Fibroblast of skin of right quadriceps (primary cell): ENCODE results near the gene TMEM117.
"Not testable (repeated sequence)": the region's sequence is repeated elsewhere in the genome, so short reads cannot be mapped to it uniquely, and the experiment has no call there.

Experiments
- DNase-seq: peaks from one replicate; pipeline ENCODE4 v3.0.0-alpha.2; 2013

TMEM117 gene

DNA sequence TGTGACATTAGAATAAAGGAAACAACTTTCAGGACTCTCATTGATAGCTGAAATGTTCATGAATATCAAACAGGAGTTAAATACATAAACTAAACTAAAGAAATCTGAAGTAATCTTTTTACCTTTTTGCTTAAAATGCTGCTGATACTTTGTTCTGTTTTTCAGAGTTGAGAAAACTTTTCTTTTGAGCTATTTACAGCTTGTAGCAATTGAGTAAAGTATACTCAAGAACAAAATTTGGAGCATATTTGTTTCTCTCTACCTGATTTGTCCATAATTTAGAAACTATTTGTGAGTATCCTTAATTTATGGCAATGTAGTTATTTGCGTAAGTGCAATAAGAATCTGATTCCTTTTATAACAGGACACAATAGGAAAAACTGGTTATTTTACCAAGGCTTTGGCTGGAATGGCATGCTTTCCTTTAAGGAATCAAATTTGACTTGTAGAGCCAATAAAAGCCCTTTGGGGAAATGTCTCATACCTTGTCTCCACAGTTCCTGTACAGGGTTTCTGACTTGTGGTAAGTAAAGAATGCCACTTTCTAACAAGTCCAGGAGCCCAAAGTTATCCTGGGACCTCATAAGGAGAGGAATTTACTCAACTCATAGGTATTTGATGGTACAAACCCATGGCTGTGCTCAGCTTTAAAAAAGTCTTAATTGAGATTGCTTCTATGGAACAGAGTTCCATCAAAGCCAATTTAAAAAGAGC lies 195.7 kb downstream of the TMEM117 start:
- no peak for DNase-seq

DNA sequence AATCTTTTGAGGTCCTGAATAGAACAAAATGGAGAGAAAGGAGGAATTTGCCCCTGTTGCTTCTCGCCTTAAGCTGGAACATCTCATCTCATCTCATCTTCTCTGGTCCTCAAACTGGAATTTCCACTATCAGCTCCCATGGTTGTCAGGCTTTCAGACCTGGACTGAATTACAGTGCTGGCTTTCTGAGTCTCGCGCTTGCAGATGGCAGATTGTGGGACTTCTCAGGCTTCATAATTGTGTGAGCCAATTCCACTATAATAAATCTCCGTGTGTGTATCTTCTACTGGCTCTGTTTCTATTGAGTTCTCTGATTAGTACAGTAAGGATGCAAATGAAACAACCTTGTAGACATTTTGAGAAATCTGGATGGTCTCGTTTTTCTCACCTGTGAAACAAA lies 199.0 kb downstream of the TMEM117 start:
- DNase-seq = no peak

DNA sequence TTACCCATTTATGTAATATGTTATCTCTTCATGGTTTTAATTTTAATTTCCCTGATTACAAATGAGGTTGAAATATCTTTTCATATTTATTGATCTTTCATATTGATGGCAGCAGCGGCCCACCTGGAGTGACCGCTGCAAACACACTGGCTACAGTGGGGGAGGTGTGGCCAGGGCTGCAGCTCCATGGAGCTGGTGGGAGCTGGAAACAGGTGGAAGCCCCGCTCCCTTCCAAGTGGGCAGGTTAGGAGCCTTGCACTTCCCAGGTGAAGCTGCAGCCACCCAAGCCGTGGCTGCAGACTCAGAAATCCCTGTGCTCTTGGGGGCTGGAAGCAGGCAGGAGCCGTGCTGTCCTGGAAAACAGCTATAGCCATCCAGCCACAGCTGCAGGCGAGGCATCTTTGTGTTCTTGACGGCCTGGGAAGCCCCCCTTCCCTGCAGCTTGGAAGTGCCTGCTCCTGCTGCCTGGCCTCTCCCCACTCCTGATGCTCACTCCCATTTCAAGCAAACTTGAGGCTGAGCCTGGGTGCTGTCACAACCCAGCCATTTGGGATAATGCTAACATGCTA lies 201.1 kb downstream of the TMEM117 start:
- no peak for DNase-seq

DNA sequence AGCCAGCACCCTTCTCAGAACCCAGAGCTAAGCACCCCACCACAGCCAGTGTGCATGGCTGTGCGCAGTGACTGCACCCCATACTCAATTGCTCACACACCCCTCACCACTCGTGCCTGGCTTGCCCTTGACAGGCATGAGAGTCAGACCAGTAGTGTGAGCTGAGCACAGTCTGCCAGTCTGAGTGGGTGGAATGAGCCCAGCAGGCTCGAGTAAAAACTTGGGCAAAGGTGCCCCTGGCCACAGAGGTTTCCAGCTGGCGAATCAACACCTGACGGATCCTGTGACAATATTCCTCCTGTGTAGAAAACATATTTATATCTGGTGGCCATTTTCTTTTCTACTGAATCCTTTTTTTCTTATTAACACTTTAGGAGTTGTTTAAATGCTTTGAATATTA lies 202.5 kb downstream of the TMEM117 start:
- no peak for DNase-seq

DNA sequence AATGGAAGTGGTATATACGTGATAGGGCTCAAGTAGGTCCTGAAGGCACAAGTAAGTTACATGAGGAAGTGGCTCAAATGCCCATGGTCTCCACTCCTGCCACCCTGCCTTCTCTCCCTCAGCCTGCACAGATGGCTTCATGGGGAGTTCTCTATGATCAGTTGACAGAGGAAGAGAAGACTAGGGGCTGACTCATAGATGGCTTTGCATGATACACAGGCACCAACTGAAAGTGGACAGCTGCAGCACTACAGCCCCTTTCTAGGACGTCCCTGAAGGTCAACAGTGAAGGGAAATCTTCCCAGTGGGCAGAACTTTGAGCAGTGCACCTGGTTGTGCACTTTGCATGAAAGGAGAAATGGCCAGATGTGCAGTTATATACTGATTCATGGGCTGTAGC lies 208.6 kb downstream of the TMEM117 start:
- DNase-seq = not testable (repeated sequence)

DNA sequence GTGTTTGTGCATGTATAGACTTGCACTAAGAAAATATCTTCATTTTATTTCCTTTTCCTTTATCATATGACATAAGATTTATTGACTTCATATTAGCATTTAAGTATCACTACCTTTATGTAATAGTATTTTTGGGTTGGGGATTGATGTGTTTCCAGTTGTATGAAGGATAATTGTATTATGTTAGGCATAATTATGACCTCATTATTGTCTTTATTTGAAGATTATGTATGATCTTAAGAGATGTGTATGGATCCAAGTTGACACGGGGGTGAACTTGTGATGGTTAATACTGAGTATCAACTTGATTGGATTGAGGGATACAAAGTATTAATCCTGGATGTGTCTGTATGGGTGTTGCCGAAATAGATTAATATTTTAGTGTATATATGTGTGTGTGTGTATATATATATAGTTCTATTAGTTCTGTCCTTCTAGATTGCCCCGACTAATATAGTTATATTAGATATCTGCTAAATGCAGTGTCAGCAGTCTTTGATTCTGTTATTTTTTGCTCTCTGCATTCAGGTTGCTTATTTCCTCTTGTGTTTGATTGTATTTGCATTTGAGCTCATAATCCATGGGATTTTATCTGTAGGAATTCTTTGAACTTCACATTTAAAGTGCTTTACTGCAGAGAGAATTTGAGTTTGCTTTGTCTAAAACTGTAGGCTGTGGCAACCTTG lies 211.0 kb downstream of the TMEM117 start:
- DNase-seq = no peak

DNA sequence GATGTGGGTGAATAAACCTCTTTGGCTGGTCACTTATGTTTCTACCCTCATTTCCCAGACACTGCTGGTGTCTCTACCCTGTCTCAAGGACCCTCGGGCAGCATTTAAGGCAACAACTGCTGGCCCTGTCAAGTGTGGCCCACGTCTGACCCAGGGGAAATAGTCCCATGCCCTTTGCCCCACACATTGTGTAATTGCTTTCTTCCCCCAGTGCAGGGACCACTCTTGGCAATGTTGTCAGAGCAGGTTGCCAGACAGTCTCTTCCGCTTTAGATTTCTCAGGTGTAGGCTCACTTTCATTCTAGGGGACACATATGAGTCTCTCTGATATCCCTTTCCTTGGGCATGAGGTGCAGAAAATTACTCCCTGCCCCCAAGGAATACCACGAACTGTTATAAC lies 216.7 kb downstream of the TMEM117 start:
- DNase-seq = no peak

DNA sequence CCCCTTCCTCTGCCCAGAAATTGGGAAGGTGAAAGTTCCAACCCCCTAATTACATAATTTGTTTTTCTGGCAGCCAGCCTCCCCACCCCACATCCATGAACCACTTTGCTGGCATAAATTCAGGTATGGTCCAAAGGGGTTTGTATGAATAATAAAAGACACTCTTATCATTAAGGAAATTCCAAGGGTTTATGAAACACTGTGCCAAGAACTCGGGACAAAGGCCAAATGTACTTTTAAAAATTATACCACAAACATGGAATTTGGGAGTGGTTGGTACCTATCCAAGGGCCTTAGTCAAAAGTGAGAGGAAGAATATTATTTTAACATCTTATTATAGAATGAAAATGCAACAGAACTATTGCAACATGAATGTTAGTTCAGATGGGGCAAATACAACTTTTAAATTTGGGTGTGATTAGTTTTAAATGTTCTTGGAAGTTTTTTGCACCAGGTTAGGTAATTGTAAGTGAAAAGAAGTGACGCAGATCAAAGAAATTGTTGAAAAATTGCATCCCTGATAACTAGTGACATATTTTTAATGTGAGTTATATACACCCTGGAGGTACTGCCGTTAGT lies 217.8 kb downstream of the TMEM117 start:
- peak; percentile 53 for DNase-seq

DNA sequence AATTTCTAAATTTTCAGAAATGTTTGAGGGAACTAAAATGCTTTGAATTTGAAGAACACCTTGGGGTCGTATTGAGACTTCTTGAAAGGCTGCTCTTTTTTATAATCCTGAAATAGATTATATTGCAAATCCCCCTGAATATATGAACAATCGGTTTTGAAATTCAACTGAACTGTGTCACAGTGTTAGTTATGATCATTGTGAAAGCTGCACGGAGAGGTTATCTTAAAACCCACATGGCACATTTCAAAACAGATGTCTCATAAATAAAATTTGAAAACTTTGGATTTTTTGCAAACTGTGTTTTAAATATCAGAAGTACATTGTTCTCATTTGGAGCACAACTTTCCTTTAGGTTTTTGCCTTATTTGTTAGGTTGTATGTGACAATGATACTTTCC lies 218.4 kb downstream of the TMEM117 start:
- no peak for DNase-seq

DNA sequence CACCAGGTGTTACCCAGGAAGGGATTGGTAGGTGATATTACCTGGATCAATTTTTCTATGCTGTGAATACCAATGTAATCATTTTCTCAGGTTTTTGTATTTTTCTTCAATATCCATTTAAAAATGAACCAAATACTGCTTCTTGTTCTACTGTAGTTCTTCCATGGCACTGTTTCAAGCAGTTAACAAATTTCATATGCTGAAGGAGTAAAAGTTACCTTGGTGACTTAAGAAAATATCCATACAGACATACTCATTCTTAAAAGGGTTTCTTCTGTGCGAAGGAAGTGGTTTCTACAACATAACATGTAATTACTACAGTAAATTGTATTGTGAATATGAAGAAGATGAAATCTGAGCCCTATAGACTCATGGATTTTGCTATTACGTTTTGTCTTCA lies 222.5 kb downstream of the TMEM117 start:
- no peak for DNase-seq

DNA sequence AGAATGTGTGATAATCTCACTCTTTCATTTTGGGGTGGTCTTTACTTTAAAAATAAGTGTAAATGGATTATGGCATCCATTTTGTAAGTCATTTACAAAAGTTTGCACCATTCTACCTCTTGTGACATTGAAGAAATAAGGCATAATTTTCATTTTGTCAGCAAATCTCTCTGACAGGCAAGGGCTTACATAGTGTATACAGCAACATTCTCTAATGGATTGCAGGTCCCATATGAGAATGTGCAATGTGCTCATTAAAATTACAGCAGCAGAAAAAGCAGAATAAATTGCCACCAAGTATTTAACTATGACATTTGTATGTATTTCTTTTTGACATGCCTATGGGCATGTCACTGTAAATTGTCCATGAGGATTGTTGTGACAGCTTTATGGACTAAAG lies 223.6 kb downstream of the TMEM117 start:
- DNase-seq = no peak

DNA sequence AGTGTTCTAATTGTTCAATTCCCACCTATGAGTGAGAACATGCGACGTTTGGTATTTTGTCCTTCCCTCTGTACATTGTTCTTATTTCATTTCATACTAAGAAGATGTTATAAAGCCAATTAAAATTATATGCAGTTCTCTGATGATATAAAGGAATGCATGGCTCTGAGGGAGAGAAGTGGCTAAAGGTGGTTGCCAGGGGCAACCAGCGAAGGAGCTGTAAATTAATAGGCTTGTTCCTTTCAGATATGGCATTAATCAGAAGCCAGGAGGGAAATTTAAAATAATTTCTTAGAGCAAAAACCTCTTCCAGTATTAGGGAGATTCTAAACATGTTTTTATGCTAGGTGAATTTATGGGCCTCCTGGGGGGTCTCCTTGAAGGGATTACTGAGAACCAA lies 227.8 kb downstream of the TMEM117 start:
- DNase-seq = peak; percentile 7

DNA sequence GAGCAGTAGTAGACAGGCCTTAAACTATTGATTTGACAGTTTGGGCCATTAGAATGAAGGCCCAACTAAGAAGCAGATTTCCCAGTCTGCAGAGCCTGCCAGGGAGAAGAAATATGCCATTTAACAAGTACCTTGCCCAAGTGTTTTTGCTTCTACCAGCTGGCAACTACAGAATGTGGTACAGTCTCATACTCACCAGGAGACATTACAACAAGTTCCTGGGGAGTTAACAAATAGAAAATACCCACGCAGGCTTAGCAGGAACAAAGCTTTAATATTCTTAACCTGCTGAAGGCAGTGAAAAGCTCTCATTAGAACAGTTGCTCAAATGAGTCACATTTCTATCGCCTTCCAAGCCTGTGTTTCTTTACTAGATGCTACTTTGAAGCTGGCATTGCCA lies 241.0 kb downstream of the TMEM117 start:
- no peak for DNase-seq

DNA sequence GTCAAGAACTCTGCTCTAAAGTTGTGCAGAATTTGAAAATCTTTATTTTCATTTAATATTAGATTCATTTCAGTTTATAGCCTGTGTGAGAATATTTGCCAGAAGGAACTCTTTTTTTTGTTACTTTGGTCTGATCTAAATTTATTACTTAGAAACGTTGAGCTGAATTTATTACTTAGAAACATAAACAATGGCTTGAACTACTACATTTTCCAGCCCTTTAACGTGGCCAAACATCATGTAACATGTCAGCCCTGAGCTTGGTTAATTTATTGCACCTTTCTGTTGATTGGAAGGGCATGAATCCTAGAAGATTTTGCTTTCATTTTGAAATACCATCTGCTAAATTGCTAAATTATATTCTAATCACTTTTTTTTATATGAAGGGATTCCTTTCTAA lies 241.4 kb downstream of the TMEM117 start:
- no peak for DNase-seq

DNA sequence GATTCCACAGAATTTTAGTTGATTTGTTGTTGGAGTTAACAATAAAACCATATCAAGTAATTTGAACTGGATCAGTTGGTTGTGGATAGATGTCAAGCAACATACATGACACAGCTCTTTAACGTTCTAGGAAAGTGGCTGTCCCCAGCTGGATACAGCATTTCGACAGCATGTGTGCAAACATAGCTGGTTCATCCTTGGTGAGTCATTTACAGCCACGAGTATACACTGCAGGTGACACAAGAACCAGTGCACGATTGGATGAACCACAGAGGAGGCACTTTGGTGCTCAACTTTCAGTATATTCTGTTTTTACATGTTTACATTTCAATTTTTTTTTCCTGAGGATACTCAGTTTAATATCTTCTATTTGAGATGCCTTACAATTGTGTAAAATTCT lies 242.4 kb downstream of the TMEM117 start:
- DNase-seq = no peak

DNA sequence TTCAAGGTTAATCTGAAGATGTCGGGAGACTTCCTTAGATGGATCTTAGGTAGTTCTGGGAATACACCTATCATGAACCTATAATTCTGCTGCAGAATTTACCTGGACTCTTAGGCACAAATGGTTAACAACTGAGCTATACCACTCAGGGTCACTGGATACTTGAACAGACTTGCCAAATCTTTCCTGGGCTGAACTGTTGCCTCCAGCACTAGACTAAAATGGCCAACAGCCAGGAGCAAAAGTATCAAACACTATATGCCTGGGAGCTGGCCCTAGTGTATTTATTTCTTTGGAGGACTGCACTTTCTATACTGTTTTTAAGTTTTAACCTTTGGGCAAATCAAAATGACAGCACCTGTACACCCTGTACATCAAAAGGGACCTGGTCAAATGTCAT lies 252.8 kb downstream of the TMEM117 start:
- DNase-seq = no peak

DNA sequence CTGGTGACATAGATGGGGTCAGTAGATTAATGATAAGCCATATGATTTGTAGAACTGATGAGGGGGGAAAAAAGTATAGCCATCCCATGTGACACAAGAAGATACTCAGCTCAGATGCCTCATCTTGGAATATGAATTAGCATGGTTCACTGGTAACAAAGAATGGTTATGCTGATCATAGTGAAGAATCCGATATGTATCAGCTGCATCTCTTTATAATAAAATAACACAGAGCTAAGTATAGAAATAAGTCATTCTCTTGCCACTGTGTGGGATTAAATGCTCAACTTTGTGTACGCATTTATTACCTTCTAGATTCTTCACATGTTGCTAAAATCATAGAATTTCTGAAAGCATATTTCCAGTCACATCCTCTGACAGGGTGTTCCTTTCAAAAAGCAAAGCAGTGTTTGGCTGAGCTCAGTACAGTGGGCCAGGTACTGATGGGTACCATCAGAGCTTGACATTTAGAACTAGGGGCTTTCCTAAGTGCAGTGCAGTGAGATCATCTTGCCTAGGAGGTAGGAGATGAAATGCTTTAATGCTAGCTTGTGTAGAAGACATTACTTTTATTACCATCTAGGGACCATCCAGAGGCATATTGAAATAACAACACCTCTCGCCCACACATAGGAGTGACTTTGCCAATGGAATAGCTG lies 256.2 kb downstream of the TMEM117 start:
- DNase-seq = no peak

DNA sequence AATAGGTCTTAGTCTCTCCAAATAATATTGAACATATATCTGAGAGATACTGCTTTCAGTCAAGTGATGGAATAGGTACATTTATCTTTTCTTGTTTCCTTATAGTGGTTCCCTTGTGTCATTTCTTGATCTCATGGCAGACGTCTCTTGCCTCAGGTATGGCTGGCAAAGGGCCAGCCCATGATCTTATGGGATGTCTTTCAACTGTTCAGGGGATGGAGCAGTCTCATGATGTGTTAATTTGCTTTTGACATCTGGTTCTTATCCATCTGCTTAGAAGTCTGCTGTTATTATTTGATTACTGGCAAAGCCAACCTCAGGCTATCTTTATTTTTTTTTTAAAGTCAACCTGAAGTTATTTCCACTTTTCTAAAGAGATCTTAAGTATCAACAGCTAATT lies 262.9 kb downstream of the TMEM117 start:
- no peak for DNase-seq

DNA sequence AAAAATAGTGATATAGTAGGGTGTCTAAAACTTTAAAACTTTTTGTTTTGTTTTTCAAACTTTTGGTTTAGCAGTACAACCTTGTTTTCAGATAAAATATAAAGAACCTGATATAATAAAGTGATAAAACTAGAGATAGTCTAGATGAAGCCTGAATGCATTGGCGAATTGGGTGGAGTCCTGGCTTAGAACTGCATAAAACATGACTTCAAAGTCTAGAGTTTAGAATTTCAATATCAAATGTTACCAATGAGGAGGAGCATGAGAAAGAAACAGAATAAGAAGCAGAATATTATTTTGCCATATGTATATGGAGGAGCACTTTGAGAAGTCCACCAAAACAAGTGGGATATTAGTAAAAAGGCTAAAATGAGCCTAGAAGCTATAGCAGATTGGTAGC lies 263.6 kb downstream of the TMEM117 start:
- no peak for DNase-seq

DNA sequence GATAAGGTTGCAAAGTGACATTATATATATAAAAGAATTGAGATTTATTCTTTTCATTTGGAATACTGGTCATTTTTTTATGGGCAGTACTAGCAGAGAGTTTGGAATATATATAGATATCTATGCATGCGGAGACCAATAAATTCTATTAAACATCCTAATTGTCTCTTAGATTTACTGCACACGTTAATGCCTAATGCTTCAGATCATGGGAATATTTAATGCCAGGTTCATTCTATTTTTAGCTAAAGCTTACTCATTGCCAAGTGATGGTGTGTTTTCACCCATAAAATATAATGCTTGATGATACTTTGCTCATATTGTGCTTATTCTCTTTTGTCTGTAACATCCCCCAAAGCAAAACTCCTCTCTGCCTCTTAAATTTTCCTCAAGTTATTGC lies 264.4 kb downstream of the TMEM117 start:
- DNase-seq = no peak

DNA sequence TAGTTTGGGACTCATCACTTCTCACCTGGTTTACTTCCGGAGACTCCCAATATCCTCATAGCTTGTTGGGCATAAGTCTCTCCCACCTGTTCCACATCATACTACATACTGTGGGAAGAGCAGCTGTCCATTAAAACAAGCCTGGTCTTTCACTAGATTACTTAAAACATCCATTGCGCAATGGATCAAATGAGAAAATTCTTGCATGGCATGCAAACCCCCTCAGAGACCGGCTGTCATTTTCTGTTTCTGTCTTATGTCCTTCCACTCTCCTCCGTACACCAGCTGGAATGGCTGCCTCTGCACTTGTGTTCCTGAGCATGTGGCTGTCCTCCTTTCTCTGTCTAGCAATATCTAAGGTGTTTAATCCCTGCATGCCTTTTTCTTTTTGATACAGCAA lies 265.6 kb downstream of the TMEM117 start:
- DNase-seq = no peak

DNA sequence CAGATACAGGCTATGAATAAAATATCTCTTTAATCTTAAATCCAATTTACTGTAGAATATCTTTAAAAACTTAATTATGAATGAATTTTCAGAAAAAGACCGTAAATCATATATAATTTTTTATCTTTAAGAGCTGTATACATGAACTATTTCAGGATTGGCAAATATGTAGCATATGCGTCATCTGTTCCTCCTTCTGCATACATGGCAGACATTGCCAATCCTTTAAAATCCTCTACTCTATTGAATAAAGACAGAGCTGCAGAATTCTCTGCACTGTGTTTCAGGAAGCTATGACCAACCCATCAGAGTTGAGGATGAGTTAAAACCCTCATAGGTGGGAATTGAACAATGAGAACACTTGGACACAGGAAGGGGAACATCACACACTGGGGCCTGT lies 279.0 kb downstream of the TMEM117 start:
- DNase-seq = no peak

DNA sequence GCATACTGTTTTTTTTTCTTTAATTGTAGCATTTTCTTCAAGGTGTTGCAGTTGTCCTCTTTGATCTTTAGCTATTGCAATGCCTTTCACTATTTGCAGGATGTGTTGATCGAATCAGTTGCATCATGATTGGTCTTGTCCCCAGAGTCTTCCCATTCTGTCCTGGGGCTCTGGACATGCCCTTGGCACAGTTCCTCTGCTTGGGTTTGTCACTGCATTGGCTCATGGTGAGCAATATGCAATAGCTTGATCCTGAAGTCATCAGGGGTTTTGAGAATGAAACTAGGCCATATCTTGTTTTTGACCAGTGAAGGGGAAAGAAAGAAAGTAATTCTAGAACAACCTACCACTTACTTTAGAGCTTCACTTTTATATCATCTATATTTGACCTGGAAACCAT lies 281.5 kb downstream of the TMEM117 start:
- no peak for DNase-seq

DNA sequence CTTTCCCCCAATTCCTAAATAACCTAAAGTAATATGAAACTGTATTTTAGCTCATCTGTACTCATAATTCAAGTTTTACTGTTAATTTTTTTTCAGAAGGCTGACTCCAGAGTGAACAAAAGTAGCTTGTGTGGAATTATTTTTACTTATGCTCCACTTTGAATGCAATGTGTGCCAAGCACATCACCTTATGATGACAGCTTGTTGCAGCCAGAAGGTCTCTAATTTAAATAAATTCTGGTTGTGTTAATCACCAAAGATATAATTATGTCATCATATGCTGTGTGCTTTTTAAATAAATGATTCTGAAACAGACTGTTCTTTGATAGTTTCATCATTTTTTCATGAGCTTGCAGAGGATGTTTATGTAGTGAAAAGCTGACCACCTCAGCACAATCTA lies 283.1 kb downstream of the TMEM117 start:
- DNase-seq = no peak
